AG09309 (cell line): ENCODE results near the gene IL24.

Experiments used
- DNase-seq: peaks from one replicate; pipeline ENCODE4 v3.0.0-alpha.2; 2010; ENCODE audit warnings: low read depth
- H3K4me3 ChIP-seq: 2 replicates; pipeline ENCODE4 v1.5.1; 2011; ENCODE audit warnings: mild to moderate bottlenecking, low read depth, low read length, moderate library complexity; ENCODE audit not compliant: control insufficient read depth
- CTCF ChIP-seq: IDR thresholded peaks from 2 replicates; pipeline ENCODE4 v1.5.1; 2011; ENCODE audit warnings: mild to moderate bottlenecking, low read depth, low read length, inconsistent platforms; ENCODE audit not compliant: insufficient read depth, control insufficient read depth; ENCODE audit errors: missing control alignments

IL24 gene

DNA sequence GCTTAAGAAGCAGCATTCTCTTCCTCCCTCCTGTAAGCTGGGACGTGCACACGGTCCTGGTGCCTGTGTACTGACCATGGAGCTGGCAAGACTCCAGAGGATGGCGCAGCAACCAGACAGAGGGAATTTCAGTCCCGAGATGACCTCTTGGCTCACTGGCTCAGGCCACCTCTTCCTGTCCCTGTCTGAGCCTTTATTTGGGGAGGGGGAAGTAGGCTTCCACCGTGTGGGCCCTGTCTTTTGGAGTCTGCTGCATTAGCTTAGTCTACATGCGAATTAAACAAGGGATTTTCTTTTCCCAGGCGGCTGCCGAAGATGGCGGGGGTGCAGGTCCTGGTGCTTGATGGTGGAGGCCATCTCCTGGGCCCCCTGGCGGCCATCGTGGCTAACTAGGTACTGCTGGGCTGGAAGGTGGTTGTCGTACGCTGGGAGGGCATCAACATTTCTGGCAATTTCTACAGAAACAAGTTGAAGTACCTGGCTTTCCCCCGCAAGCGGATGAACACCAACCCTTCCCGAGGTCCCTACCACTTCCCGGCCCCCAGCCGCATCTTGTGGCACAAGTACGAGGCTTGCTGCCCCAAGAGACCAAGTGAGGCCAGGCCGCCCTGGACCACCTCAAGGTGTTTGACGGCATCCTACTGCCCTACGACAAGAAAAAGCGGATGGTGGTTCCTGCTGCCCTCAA is 10.2 kb downstream of the IL24 start:
- no peak overlapping the region for H3K4me3 ChIP-seq
- no peak for DNase-seq

GRCh38 chr1:206908038-206908437 is 10.8 kb downstream of the IL24 start:
- H3K4me3 ChIP-seq = no peak overlapping the region
- DNase-seq = no peak
- TF ChIP-seq CTCF = no peak

More for the DNA sequence above, 10.2 kb downstream of the IL24 start:
- TF ChIP-seq CTCF = peak; percentile 28

DNA sequence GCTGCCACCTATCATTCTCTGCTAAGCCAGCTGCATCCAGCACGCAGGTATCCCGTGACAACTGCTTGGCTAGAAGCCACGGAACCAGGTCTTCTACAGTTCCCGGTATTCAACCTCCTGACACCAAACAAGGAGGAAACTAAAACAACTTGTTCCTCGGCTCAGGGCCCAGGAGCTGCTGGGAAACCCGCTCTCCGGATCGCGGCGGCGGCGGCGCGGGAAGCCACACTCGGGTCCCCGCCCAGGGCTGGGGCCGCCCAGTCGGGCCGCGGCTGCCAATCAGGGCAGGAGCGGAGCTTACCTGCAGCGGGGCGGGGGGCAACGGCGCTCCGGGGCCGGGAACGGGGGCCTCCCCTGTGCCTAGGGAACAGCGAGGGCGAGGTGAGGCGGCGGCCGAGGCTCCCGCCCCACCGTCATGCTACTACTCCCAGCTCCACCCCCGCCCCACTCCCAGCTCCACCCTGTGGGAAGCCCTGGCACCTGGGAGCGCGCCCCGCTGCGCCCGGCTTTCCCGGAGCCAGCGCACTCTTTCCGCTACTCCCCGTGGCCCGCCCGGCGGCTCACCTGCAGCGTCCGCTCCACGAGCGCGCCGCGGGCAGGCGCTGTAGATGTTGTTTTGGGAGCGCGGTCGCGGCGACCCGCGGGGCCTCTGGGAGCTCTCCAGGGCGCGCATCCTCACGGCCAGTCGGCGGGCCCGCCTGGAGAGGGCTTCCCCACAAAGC is 12.1 kb downstream of the IL24 start:
- H3K4me3 ChIP-seq = peak overlapping the region; percentile 45
- no peak for TF ChIP-seq CTCF
- no peak for DNase-seq

DNA sequence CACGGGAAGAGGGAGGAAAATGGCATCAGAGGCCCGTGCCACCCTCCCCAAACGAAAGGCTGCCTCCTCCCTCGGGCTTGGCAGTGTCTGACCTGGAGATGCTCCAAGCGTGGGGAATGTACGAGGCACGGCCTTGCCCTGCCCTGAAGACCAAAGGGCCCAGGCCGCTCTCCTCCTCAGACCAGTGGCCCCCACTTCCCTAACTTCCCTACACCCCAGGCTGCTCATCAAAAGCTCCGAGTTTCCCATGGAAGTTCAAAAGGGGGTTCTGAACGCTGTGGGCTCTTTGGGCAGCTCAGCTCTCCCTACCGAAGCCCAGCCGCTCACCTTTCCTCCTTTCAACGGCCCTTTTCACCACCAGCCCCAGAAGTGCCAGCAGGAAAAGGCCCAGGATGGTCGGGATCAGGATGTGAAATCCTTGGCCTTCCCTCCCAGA is 12.7 kb downstream of the IL24 start:
- no peak for TF ChIP-seq CTCF
- DNase-seq = no peak
- H3K4me3 ChIP-seq = peak overlapping the region; percentile 45

DNA sequence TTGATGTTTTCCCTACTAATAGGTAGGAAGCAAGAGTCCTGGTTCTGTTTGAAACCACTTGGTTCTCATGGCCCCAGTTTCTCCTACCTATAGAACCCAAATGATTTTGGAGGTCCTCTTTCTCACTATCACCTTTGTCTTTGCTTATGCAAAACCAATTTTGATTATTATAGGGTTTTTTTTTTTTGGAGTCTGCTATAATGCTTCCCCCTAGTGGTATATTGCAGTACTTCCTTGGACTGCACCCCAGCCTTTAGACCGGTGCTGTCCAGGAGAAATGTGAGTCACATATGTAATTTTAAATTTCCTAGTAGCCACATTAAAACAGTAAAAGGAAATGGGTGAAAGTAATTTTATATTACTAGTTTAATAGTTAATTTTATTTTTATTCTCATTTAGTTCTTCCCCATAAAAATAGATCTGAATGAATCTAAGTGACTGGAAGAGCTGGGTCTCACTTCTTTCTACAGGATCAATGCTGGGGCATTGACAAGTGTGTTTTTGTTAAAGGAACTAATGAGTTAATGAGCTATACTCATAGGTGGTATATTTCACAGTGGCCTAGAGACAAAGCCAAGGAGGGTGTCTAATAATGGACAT is 13.9 kb downstream of the IL24 start:
- DNase-seq = peak; percentile 46
- peak; percentile 67 for TF ChIP-seq CTCF
- H3K4me3 ChIP-seq = no peak overlapping the region

DNA sequence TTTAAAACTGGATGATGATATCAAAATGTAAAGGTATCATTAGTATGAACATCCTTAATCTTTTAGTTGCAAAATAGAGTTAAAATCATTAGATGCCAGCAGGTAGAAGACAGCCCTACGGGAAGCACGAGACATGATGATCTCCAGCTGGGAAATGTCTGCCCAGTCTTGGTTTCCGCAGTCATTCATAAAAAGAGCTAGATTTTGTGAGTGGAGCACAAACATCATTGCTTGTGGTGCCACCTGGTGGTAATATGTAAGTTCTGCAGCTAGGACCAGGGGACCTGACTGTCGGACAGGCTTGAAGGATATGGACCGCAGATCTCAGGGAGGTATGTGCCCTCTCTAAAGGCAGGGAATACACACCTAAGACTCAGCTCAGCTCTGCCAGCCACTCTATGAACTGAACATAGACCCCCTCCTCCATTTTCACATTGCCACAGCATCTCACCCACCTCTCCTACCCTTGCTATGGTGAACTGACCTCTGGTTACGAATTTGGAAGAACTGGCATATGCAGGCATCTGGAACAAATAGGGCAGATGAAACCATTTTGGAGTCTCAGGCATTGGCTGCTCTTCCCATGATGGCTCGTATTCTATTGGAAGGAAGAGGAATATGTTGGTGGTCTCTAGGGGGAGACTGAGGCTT is 15.3 kb downstream of the IL24 start:
- TF ChIP-seq CTCF = peak; percentile 81
- no peak overlapping the region for H3K4me3 ChIP-seq
- no peak for DNase-seq
